ENCODE data around the gene SYP. TPM values are rescaled to one million over a fixed set of nuclear protein-coding genes. Genes with fewer than 3 reads are reported as not detected.

Gene SYP
- total RNA-seq, 1 donor from 2014 or later, result under 0.01 TPM

- H3K27me3 ChIP-seq (ENCODE audit: control insufficient read depth, insufficient read depth, low read length), result no peaks in the 10 kb centered on the region
- TF ChIP-seq, protein P1, sequence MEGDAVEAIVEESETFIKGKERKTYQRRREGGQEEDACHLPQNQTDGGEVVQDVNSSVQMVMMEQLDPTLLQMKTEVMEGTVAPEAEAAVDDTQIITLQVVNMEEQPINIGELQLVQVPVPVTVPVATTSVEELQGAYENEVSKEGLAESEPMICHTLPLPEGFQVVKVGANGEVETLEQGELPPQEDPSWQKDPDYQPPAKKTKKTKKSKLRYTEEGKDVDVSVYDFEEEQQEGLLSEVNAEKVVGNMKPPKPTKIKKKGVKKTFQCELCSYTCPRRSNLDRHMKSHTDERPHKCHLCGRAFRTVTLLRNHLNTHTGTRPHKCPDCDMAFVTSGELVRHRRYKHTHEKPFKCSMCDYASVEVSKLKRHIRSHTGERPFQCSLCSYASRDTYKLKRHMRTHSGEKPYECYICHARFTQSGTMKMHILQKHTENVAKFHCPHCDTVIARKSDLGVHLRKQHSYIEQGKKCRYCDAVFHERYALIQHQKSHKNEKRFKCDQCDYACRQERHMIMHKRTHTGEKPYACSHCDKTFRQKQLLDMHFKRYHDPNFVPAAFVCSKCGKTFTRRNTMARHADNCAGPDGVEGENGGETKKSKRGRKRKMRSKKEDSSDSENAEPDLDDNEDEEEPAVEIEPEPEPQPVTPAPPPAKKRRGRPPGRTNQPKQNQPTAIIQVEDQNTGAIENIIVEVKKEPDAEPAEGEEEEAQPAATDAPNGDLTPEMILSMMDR (IDR thresholded peaks at IDR 0.05; ENCODE audit: insufficient read depth, low read length, severe bottlenecking), result no peak
- H3K4me3 ChIP-seq (ENCODE audit: low read depth, low read length), result no peak overlapping the region
- no peaks in the 10 kb centered on the region for H3K36me3 ChIP-seq (ENCODE audit: control insufficient read depth, insufficient read depth, low read length)
- DNase-seq (ENCODE audit: low read depth) (no peak), FAIRE-seq (no peak)
Measured at GRCh38 chrX:49209434-49210251, 9.7 kb upstream of the SYP start.

- TF ChIP-seq, protein P1 (IDR thresholded peaks at IDR 0.05; ENCODE audit: insufficient read depth, low read length, severe bottlenecking), result no peak
- DNase-seq (ENCODE audit: low read depth) (no peak), FAIRE-seq (no peak)
- no peaks in the 10 kb centered on the region for H3K27me3 ChIP-seq (ENCODE audit: control insufficient read depth, insufficient read depth, low read length)
- no peak overlapping the region for H3K4me3 ChIP-seq (ENCODE audit: low read depth, low read length)
- H3K36me3 ChIP-seq (ENCODE audit: control insufficient read depth, insufficient read depth, low read length), result no peaks in the 10 kb centered on the region
Measured at GRCh38 chrX:49208399-49208798, 8.4 kb upstream of the SYP start.

DNA sequence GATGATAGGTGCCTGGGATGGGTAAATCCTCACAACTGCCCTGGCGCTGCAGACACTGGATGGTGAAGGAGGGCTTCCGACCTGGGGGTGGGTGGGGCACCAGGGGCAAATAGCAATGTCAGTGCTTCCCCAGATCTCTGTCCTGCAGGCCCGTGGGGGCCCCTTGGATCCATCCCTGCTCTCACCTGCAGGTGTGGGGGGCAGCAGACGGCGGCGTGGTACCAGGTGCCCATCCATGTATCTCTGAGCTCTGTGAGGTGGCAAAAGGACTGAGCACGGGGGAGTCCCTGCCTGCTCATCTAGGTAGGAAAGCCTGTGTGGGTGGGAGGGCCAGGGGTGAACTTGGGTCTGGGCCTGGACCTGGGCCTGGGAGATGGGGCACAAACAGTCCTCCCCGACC lies 6.5 kb upstream of the SYP start:
- Histone ChIP-seq H3K27me3 (ENCODE audit: control insufficient read depth, insufficient read depth, low read length) (no peaks in the 10 kb centered on the region), H3K36me3 (ENCODE audit: control insufficient read depth, insufficient read depth, low read length) (no peaks in the 10 kb centered on the region), H3K4me3 (ENCODE audit: low read depth, low read length) (no peak overlapping the region)
- FAIRE-seq (no peak), DNase-seq (ENCODE audit: low read depth) (no peak)
- TF ChIP-seq, protein P1 (IDR thresholded peaks at IDR 0.05; ENCODE audit: insufficient read depth, low read length, severe bottlenecking), result no peak

DNA sequence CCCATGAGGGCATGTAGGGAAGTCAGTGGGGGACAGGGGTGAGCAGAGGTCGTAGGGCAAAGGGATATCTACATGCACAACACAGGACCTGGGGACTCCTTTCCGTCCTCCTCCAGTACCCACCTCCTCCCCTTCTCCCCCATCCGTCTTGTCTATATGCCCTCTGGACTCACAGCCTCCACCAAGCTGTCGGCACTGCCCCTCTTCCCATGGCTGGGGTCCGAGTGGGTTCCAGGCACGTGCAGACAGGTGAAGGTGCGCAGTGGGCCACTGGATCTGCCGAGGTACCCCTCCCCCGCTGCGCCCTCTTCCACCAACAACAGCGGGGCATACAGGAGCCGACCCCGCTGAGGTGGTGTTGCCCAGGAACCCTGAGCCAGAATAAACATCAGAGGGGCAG lies 5.5 kb upstream of the SYP start:
- TF ChIP-seq, protein P1 (IDR thresholded peaks at IDR 0.05; ENCODE audit: insufficient read depth, low read length, severe bottlenecking), result no peak
- Histone ChIP-seq H3K36me3 (ENCODE audit: control insufficient read depth, insufficient read depth, low read length) (no peaks in the 10 kb centered on the region), H3K27me3 (ENCODE audit: control insufficient read depth, insufficient read depth, low read length) (no peaks in the 10 kb centered on the region), H3K4me3 (ENCODE audit: low read depth, low read length) (no peak overlapping the region)
- FAIRE-seq, result peak; percentile 79
- DNase-seq (ENCODE audit: low read depth), result no peak

GRCh38 chrX:49204709-49205108 lies 4.7 kb upstream of the SYP start:
- TF ChIP-seq, protein P1 (IDR thresholded peaks at IDR 0.05; ENCODE audit: insufficient read depth, low read length, severe bottlenecking), result no peak
- no peaks in the 10 kb centered on the region for H3K36me3 ChIP-seq (ENCODE audit: control insufficient read depth, insufficient read depth, low read length)
- DNase-seq (ENCODE audit: low read depth) (no peak), FAIRE-seq (no peak)
- H3K4me3 ChIP-seq (ENCODE audit: low read depth, low read length), result no peak overlapping the region
- no peaks in the 10 kb centered on the region for H3K27me3 ChIP-seq (ENCODE audit: control insufficient read depth, insufficient read depth, low read length)

DNA sequence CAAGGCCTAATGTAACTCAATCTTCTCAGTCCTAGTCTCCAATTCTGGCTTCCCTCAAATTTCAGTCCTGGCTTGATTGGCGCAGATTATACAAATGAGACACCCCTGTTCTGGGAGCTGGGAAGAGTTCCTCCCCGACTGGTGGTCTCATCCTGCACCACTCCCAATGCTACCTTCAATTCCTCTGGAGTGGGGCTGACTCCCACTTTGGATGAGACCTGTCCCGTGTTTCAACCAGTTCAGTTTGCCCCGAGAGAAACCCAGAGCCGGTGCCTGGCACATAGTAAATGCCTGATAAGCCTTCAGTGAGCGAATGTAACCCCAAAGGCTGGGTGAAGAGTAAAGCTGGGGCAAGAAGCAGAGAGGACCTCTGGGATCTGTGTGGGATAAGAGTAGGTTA lies 4.0 kb upstream of the SYP start:
- DNase-seq (ENCODE audit: low read depth) (no peak), FAIRE-seq (no peak)
- Histone ChIP-seq H3K27me3 (ENCODE audit: control insufficient read depth, insufficient read depth, low read length) (no peaks in the 10 kb centered on the region), H3K36me3 (ENCODE audit: control insufficient read depth, insufficient read depth, low read length) (no peaks in the 10 kb centered on the region), H3K4me3 (ENCODE audit: low read depth, low read length) (no peak overlapping the region)
- TF ChIP-seq, protein P1 (IDR thresholded peaks at IDR 0.05; ENCODE audit: insufficient read depth, low read length, severe bottlenecking), result no peak
